Retinal pigment epithelial cell (primary cell): ENCODE measurements around the gene DIP2B.

Experiments
- DNase-seq: peaks from one replicate; pipeline ENCODE4 v3.0.0-alpha.2; 2010; ENCODE audit warnings: low read depth
- H3K4me3 ChIP-seq: 2 replicates; pipeline ENCODE4 v1.5.1; 2011; ENCODE audit warnings: mild to moderate bottlenecking, low read length, control low read depth, moderate library complexity
- TF ChIP-seq, protein P1 (sequence below): conservative IDR thresholded peaks from 2 replicates; pipeline ENCODE4 v1.5.1; 2011; ENCODE audit warnings: low read depth, low read length, control low read depth, inconsistent platforms

The DIP2B gene

DNA sequence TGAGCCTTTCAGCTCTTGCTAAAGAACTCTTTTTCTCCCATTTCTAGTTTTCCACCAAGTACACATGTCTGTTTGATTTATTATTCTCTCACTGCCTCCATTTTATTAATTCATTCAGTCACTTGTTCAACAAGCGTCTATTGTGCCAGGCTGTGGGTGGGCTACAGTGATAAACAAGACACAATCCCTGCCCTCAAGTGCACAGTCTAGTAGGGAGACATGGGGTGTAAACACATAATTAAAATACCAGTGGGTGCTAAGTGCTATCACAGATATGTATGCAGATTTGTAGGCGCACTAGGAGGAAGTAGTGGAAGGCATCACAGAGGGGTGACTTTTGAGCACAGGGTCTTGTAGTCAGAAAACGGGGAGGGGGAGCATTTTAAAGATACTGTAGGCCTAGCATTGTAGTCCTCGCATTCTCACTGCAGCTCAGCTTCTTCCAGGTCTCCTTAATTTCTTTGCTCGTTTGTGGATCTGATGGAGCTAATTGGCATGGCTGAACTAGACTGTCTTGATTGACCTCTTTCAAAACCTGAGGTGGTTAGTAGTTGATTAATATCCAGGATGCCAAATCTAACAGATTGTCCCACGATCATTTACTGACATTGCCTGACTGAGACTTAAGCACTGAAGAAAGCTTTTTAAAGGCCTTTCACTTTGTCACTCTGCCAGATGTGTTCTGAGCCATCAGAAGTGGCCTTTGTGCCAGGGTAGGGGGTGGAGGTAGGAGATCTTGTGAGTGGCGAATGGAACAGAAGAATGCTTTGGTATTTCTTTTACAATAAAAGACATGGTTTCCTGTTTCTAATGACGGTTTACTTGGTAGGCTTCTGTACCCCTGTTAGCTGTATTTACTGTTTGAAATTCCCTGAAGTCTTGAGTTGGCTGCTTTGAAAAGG, 116.9 kb downstream of the DIP2B start:
- TF ChIP-seq, protein P1, sequence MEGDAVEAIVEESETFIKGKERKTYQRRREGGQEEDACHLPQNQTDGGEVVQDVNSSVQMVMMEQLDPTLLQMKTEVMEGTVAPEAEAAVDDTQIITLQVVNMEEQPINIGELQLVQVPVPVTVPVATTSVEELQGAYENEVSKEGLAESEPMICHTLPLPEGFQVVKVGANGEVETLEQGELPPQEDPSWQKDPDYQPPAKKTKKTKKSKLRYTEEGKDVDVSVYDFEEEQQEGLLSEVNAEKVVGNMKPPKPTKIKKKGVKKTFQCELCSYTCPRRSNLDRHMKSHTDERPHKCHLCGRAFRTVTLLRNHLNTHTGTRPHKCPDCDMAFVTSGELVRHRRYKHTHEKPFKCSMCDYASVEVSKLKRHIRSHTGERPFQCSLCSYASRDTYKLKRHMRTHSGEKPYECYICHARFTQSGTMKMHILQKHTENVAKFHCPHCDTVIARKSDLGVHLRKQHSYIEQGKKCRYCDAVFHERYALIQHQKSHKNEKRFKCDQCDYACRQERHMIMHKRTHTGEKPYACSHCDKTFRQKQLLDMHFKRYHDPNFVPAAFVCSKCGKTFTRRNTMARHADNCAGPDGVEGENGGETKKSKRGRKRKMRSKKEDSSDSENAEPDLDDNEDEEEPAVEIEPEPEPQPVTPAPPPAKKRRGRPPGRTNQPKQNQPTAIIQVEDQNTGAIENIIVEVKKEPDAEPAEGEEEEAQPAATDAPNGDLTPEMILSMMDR = no peak

DNA sequence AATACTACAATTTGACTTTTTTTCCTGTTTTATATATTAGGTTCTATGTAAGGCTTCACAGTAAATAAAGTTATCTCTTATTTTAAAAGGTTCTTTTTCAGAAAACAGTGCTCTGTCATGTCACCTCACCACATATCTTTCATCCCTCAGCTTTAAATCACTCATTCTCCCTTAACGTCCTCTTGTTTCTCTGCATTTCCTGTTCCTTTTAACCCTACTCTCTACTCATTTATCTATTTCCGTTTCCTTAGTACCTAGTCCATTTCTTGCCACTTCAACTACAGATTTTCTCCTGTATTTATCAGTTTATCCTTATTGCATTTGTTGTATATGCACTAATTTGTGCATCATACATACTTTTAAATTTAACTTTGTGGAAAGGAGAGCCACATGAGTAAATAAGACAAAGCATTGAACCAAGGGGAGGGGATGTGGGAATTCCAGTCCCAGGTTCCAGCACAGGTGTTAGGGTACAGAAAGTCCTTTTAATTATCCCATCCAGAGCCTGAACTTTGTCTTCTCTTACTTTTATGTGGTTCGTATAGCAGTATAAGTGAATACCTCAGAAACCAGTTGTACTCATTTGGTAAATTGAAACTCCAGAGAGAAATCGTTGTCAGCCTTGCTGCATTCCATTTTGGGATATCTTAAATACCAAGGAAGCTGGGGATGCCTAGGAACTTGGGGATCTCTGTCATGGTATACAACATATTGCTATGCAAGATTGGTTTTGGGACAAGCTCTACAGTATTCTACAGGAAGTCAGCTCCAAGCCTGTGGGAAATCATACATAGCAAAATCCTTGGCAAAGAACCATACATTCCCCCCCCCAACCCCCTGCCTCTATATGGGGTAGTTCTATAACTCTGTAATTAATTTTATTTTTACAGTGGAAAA, 120.5 kb downstream of the DIP2B start:
- no peak for DNase-seq
- H3K4me3 ChIP-seq = no peak overlapping the region
- TF ChIP-seq, protein P1 = no peak

More for the DNA sequence above, 116.9 kb downstream of the DIP2B start:
- no peak overlapping the region for H3K4me3 ChIP-seq
- DNase-seq = no peak

DNA sequence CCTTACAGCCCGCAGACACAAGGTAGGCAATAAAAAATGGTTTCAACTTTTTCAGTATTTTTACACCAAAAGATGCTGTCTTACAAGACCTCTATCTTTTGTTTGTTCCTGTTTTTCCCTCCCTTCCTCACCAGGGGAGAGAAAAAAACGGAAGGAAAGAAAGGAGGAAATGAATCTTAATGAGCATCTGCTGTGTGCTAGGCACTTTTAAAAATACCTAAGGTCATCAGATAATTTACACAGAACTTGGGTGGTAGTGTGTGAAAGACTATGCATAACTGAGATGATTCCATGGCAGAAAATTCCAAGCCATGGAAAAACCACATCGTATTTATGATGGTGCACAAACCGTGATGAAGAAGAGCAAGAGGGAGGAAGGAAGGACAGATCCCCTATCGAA, 121.2 kb downstream of the DIP2B start:
- DNase-seq = no peak
- TF ChIP-seq, protein P1 = no peak

DNA sequence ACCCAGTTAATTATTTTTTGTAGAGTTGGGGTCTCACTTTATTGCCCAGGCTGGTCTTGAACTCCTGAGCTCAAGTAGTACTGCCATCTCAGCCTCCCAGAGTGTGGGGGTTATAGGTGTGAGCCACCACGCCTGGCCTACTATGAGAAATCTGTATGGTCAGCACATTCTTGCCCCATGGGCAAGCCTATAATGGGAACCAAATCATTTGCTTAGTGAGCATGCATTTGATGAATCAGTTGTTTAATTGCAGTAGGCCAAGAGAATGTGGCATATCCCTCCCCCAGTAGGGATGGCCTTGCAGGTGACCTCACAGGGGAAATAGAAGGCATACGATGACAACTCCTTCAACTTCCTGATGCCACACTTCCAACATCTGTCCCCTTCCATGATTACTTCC, 122.7 kb downstream of the DIP2B start:
- no peak for DNase-seq
- TF ChIP-seq, protein P1 = no peak

More for the DNA sequence above, 121.2 kb downstream of the DIP2B start:
- no peak overlapping the region for H3K4me3 ChIP-seq

DNA sequence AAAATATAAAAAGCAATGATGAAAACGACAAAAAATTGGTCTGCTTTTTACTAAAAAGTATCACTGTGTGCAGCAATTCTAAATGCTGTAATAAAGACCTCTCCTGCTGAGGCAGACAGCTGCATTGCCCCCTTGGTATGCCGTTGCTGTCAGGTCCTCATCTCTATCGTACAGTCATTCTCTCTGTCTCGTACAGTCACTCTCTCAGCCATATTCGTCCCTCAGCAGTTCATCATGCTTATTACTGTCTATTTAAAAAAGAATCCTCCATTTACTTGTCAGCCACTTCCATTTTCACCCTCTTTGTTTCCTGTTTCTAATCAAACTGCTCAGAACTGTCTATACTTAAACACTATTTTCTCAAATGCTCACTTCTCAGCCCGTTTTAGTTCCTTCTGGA, 123.6 kb downstream of the DIP2B start:
- TF ChIP-seq, protein P1 = no peak
- DNase-seq = no peak
- H3K4me3 ChIP-seq = no peak overlapping the region

More for the DNA sequence above, 122.7 kb downstream of the DIP2B start:
- no peak overlapping the region for H3K4me3 ChIP-seq

DNA sequence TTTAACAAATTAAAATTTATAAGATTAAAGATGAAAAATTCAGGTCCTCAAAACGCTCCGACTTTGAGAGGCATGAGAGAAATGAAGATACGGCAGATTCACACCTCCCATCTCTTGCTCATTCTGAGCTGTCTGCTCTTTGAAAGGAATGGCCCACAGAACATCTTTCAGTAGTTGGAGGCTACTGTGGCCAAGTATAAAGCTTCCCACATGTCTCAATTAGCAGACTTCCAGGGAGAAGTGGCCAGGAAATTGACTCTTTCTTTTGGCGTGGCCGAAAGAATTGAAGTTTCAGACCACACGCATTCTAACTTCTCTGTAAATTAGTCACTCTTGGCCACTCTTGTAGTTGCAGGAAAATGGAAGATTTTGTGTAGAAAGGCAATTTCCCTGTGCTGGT, 129.2 kb downstream of the DIP2B start:
- H3K4me3 ChIP-seq = no peak overlapping the region
- DNase-seq = no peak
- TF ChIP-seq, protein P1 = no peak
